ENCODE results near the gene OOSP1. TPM values are rescaled to one million over a fixed set of nuclear protein-coding genes. Genes with fewer than 3 reads are reported as not detected.

OOSP1 gene
- total RNA-seq, 1 experiment from 2014 or later: not detected

Other genes starting within 250 kb of the OOSP1 start
- gene OR10V1, start 224.6 kb upstream of the OOSP1 start, total RNA-seq (2014; rRNA removed; shearing (Covaris generic)): not detected in 2 replicates
- gene STX3, start 183.1 kb upstream of the OOSP1 start, total RNA-seq (2014; rRNA removed; shearing (Covaris generic)): 80.6 and 86.5 TPM in 2 replicates
- gene MRPL16, start 127.7 kb upstream of the OOSP1 start, total RNA-seq (2014; rRNA removed; shearing (Covaris generic)): 94.0 and 100 TPM in 2 replicates
- not detected in 2 replicates for gene CBLIF, start 92.9 kb upstream of the OOSP1 start, total RNA-seq (2014; rRNA removed; shearing (Covaris generic))
- gene TCN1, start 71.9 kb upstream of the OOSP1 start, total RNA-seq (2014; rRNA removed; shearing (Covaris generic)): 1.4 and 4.2 TPM in 2 replicates
- gene OOSP3, start 59.6 kb upstream of the OOSP1 start, total RNA-seq (2014; rRNA removed; shearing (Covaris generic)): not detected in 2 replicates
- gene OOSP4A, start 25.6 kb downstream of the OOSP1 start, total RNA-seq (2014; rRNA removed; shearing (Covaris generic)): not detected in 2 replicates
- gene OOSP4B, start 78.7 kb downstream of the OOSP1 start, total RNA-seq (2014; rRNA removed; shearing (Covaris generic)): not detected in 2 replicates
- not detected in 2 replicates for gene OOSP2, start 102.0 kb downstream of the OOSP1 start, total RNA-seq (2014; rRNA removed; shearing (Covaris generic))
- not detected in 2 replicates for gene MS4A3, start 118.2 kb downstream of the OOSP1 start, total RNA-seq (2014; rRNA removed; shearing (Covaris generic))
- not detected in 2 replicates for gene MS4A2, start 150.2 kb downstream of the OOSP1 start, total RNA-seq (2014; rRNA removed; shearing (Covaris generic))
- gene MS4A6A, start 244.7 kb downstream of the OOSP1 start, total RNA-seq (2014; rRNA removed; shearing (Covaris generic)): not detected in 2 replicates